ENCODE measurements around the gene ARL6IP5. TPM values are rescaled to one million over a fixed set of nuclear protein-coding genes. Genes with fewer than 3 reads are reported as not detected.

ARL6IP5 gene
- total RNA-seq, 1 donor from 2014 or later = 132 TPM

DNA sequence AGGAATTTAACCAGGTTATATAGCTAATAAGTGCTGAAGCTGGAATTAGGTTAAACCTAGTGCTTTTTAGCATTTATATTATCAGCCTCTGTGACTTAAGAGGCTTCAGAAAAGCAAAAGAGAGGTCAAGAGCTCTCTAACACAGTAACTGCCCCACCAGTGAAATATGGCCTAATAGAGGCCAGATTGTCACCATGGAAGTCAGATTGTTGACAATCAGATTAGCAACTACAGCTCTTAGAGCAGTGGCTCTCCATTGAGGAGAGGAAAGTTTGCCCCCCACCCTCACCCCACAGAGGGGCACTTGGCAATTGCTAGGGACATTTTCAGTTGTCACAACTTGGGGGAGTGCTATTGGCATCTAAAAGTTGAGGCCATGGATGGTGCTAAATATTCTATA, 61.0 kb downstream of the ARL6IP5 start:
- no peak overlapping the region for H3K27ac ChIP-seq
- H3K27me3 ChIP-seq = no peaks in the 10 kb centered on the region
- no peaks in the 10 kb centered on the region for H3K4me1 ChIP-seq
- H3K4me3 ChIP-seq = no peak overlapping the region
- intact Hi-C loops (cut with DNase I) = no loop called here
- no peaks in the 10 kb centered on the region for H3K36me3 ChIP-seq
- ATAC-seq = no peak
- DNase-seq = no peak
- H3K9me3 ChIP-seq = no peaks in the 10 kb centered on the region
- TF ChIP-seq CTCF (IDR thresholded peaks at IDR 0.05) = no peak

DNA sequence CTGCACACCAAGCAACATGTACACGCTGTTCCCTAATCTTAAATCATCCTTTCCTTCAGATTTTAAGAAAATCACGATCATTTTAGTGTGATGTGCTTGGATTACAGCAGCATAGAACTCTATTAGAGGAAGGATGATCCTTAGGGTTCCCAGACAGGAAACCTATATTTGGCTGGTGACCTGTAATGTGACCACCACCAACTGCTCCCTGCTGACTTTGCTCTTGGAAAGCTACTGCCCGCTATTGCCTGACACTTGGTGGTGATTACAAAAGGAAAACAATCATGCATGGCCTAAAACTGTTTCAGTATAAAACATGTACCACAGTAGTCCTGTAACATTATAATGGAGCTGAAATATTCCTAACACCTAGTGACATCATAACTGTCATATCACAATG, 64.8 kb downstream of the ARL6IP5 start:
- no peaks in the 10 kb centered on the region for H3K27me3 ChIP-seq
- H3K9me3 ChIP-seq = no peaks in the 10 kb centered on the region
- ATAC-seq (no peak), DNase-seq (no peak)
- H3K4me1 ChIP-seq = no peaks in the 10 kb centered on the region
- TF ChIP-seq CTCF (IDR thresholded peaks at IDR 0.05) = no peak
- intact Hi-C loops (cut with DNase I) = no loop called here
- H3K27ac ChIP-seq = no peak overlapping the region
- H3K36me3 ChIP-seq = no peaks in the 10 kb centered on the region
- H3K4me3 ChIP-seq = no peak overlapping the region

Small RNAs within 50 kb of the gene (microRNA-seq; reads per million reads assigned to microRNA genes)
- gene MIR3136 (ENCODE audit: borderline microRNAs expressed) = 0.50 reads per million

Other genes with a start within 250 kb of the ARL6IP5 start
- not detected for gene TAFA4, start 152.4 kb upstream of the ARL6IP5 start, total RNA-seq
- 36.4 TPM for gene EOGT, start 71.3 kb upstream of the ARL6IP5 start, total RNA-seq
- gene TMF1, start 32.6 kb upstream of the ARL6IP5 start, total RNA-seq = 38.0 TPM
- 55.3 TPM for gene UBA3, start 4.6 kb upstream of the ARL6IP5 start, total RNA-seq
- 0.12 TPM for gene LMOD3, start 37.7 kb downstream of the ARL6IP5 start, total RNA-seq